Measurements from ENCODE around the gene CALM3.
"Not testable (repeated sequence)": the region's sequence is repeated elsewhere in the genome, so short reads cannot be mapped to it uniquely, and the experiment has no call there.

The CALM3 gene

DNA sequence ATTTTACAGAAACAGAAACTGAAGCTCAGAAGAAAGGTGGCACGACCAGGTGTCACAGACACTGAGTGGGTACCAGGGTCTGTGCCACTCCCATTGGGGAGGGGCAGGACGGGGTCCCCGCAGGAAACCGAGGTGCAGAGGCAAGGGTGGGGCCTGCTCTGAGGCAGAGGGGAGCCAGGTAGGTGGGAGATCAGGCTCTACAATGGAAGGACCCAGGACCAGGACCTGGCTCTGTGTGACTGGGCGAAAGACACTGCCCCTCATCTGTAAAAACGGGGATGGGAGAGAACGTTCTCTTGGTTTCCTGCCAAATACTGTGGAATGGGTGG, 21.0 kb downstream of the CALM3 start:
- DNase-seq (ENCODE audit: low read depth), result no peak
- peak overlapping the region; percentile 63 for H3K4me3 ChIP-seq (replicated peaks; ENCODE audit: low read depth, low read length)

DNA sequence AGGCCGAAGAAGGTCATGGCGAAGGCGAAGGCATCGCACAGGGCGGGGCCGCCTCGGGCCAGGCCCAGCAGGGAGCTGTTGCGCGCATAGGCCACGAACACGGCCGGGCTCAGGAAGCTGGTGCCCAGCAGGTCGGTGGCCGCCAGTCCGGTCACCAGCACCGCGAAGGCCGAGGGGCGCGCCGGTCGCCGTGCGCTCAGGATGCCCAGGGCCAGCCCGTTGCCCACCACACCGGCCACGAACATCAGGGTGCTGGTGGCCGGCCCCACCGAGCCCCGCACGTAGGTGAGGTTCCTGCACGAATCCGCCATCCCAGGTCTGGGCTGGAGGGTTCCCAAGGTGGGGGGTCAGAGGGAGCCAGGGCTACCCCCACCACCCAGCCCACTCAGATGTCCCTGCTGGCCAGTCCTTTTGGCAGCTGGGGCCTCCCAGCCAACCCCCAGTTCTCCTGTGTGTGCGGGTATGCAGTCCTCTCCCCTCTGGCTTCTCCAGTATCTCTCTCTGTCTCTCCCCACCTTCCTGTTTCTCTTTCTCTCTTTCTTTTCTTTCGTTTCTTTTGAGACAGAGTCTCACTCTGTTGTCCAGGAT, 22.9 kb downstream of the CALM3 start:
- H3K4me3 ChIP-seq (replicated peaks; ENCODE audit: low read depth, low read length), result peak overlapping the region; percentile 63
- DNase-seq (ENCODE audit: low read depth), result no peak
- TF ChIP-seq CTCF (IDR thresholded peaks at IDR 0.05; ENCODE audit: low read length, missing control alignments), result no peak

More for the DNA sequence above, 21.0 kb downstream of the CALM3 start:
- TF ChIP-seq CTCF (IDR thresholded peaks at IDR 0.05; ENCODE audit: low read length, missing control alignments), result no peak

DNA sequence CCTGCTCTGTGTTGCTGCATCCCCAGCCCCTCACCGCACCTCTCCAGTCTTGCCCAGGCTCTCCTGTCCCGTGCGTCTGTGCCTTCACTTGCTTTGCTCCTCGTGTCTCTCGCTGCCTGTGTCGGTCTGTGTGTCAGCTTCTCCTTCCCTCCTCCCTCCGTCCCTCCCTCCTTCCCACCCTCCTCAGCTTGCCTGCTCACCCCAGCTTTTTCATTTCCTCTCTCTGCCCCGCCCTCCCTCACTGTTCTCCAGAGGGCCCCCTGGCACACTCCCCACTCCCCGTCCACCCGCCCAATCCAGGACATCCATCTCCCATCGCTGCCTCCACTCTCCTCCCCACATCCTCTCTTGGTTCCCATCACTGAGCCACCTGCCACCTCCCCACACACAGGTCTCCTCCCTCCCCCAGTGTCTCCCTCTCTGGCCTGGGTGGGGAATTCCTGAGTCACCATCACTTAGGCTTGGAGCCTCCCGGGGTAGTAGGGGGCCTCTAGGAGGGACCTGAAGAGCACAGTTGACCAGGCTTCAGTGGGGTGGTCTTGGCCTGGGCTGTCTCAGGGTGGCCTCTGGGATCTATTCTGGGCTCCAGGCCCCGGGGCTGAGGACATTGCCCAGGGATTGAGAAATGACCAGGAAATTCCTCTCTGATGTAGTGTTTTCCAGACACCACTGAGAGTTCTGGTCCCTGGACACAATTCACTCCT, 24.0 kb downstream of the CALM3 start, which contains the start of gene PTGIR:
TSS of gene PTGIR (minus strand) at position 132 of the 704 bp plus-strand sequence. CDS start 864 bp downstream, outside the sequence.
- no peak for TF ChIP-seq CTCF (IDR thresholded peaks at IDR 0.05; ENCODE audit: low read length, missing control alignments)
- H3K4me3 ChIP-seq (replicated peaks; ENCODE audit: low read depth, low read length), result peak within 1 kb of the TSS; percentile 63
- DNase-seq (ENCODE audit: low read depth), result peak; percentile 93

GRCh38 chr19:46625731-46626130, 24.6 kb downstream of the CALM3 start:
- no peak for DNase-seq (ENCODE audit: low read depth)
- no peak for TF ChIP-seq CTCF (IDR thresholded peaks at IDR 0.05; ENCODE audit: low read length, missing control alignments)
- H3K4me3 ChIP-seq (replicated peaks; ENCODE audit: low read depth, low read length), result no peak overlapping the region

- no peak for DNase-seq (ENCODE audit: low read depth)
- no peak overlapping the region for H3K4me3 ChIP-seq (replicated peaks; ENCODE audit: low read depth, low read length)
- no peak for TF ChIP-seq CTCF (IDR thresholded peaks at IDR 0.05; ENCODE audit: low read length, missing control alignments)
Measured at GRCh38 chr19:46626446-46626845, 25.3 kb downstream of the CALM3 start.

DNA sequence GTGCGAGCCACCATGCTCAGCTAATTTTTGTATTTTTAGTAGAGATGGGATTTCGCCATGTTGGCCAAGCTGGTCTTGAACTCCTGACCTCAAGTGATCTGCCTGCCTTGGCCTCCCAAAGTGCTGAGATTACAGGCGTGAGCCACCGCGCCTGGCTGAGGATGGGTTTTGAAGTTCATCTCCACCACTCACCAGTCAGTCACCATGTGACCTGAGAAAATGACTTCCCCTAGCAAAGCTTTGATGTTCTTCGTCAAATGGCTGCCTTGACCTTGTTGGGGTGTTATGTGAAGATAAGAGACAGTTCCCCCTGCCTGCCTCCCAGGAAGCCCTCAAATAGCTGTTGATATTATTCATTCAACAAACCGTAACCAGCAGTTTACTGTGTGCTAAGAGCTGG, 27.8 kb downstream of the CALM3 start:
- not testable (repeated sequence) for DNase-seq (ENCODE audit: low read depth); H3K4me3 ChIP-seq (replicated peaks; ENCODE audit: low read depth, low read length)

DNA sequence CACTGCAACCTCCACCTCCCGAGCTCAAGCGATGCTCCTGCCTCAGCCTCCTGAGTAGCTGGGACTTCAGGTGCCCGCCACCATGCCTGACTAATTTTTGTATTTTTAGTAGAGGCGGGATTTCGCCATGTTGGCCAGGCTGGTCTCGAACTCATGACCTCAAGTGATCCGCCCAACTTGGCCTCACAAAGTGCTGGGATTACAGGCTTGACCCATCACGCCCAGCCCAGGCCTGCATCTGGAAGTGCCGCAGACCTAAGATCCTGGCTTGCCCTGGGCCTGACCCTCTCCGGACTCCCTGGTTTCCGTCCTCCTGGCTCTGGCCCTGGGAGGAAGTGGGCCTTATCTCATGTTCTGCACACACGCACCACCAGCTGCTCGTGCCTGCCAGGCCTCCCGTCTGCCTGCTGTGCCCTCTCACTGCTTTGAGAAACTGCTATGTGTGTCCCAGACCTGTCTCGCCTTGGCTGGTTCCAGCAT, 28.5 kb downstream of the CALM3 start:
- no peak overlapping the region for H3K4me3 ChIP-seq (replicated peaks; ENCODE audit: low read depth, low read length)
- no peak for TF ChIP-seq CTCF (IDR thresholded peaks at IDR 0.05; ENCODE audit: low read length, missing control alignments)
- peak; percentile 66 for DNase-seq (ENCODE audit: low read depth)

Data from fibroblast of pulmonary artery (primary cell).